Thyroid gland (tissue), 4 donors: ENCODE measurements around the gene MUC4.
"Not testable (repeated sequence)": the region's sequence is repeated elsewhere in the genome, so short reads cannot be mapped to it uniquely, and the experiment has no call there.

Experiments
- CTCF ChIP-seq, 6 experiments: fragments of 200-600 bp in 3 of 6; fragments of 450-650 bp in 3 of 6; sonication (generic) in 3 of 6; IDR thresholded peaks; one replicate each; pipeline ENCODE4 v1.5.1; 2016 to 2019; ENCODE audit warnings: antibody characterized with exemption in 6 of 6, mild to moderate bottlenecking in 2 of 6, inconsistent platforms in 1 of 6, moderate library complexity in 1 of 6
- POLR2A ChIP-seq, 2 donors: fragments of 450-650 bp; IDR thresholded peaks; one replicate each; pipeline ENCODE4 v1.6.1; 2017; ENCODE audit warnings: antibody characterized with exemption in 2 of 2, mild to moderate bottlenecking in 2 of 2, moderate library complexity in 1 of 2

DNA sequence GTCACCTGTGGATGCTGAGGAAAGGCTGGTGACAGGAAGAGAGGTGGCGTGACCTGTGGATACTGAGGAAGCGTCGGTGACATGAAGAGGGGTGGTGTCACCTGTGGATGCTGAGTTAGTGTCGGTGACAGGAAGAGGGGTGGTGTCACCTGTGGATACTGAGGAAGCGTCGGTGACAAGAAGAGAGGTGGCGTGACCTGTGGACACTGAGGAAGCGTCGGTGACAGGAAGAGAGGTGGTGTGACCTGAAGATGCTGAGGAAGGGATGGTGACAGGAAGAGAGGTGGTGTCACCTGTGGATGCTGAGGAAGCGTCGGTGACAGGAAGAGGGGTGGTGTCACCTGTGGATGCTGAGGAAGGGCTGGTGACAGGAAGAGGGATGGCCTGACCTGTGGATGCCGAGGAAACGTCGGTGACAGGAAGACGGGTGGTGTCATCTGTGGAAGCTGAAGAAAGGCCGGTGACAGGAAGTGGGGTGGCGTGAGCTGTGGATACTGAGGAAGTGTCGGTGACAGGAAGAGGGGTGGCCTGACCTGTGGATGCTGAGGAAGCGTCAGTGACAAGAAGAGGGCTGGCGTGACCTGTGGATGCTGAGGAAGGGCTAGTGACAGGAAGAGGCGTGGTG is 25.8 kb downstream of the MUC4 start:
- TF ChIP-seq CTCF, POLR2A (IDR thresholded peaks at IDR 0.05): not testable (repeated sequence)
